ENCODE measurements around the gene MB21D2.

Gene MB21D2

DNA sequence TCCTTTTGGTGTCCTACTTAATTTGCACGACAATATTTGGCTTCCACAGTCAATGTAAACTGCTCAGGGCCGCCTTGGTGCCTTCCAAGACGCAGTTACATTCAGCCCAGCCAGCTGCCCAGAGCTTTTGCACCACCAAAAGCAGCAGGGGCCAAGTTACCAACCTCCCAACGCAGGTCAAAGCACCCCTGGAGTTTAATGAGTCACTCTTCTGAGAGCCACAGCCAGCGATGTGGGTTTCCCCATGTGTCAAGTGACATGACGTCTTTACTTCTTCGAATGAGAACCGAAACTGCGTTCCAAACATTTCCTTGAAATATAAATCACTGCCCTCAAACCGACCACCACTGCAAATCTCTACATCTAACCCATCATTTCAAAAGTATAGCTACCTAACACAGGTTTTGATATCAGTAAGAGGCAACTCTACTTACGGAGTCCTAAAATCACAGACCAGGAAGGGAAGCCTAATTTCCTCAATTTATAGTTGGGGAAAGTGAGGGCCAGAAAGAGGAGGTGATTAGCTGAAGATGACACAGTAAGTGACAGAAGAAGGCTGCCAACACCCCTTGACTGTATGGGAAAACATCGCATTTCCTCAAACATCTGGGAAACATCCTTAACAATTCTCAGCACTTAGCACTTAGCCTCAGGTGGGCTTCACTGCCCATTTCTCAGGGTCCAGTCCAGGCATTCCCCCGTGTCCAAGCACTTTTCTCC, 24.5 kb downstream of the MB21D2 start:
- Histone ChIP-seq H3K4me3 (ENCODE audit: low read length, poor library complexity, severe bottlenecking) (no peak overlapping the region), H3K4me1 (ENCODE audit: insufficient read depth, low read length, poor library complexity, severe bottlenecking) (peaks cover 4% of the 10 kb centered on the region), H2AFZ (ENCODE audit: low read length) (no peak overlapping the region), H3K9me2 (replicated peaks; ENCODE audit: low read depth, low read length) (no peaks in the 10 kb centered on the region), H3K79me2 (ENCODE audit: insufficient read depth, low read length) (peaks cover 17% of the 10 kb centered on the region; the same call in 1 of the 2 replicates), H3K27me3 (ENCODE audit: insufficient read depth, low read length, poor library complexity, severe bottlenecking) (no peaks in the 10 kb centered on the region), H3K9ac (ENCODE audit: low read depth, low read length, poor library complexity, severe bottlenecking) (no peak overlapping the region), H3K36me3 (ENCODE audit: insufficient read depth, low read length) (no peaks in the 10 kb centered on the region), H3F3A (ENCODE audit: low read depth) (peaks cover 2% of the 10 kb centered on the region; the same call in 1 of the 2 replicates), H3K4me2 (ENCODE audit: low read depth, low read length, poor library complexity, severe bottlenecking) (no peak overlapping the region), H3K9me3 (ENCODE audit: insufficient read depth, low read depth, low read length) (no peaks in the 10 kb centered on the region), H4K20me1 (ENCODE audit: insufficient read depth, low read length, poor library complexity, severe bottlenecking) (no peaks in the 10 kb centered on the region)
- TF ChIP-seq, protein P1, sequence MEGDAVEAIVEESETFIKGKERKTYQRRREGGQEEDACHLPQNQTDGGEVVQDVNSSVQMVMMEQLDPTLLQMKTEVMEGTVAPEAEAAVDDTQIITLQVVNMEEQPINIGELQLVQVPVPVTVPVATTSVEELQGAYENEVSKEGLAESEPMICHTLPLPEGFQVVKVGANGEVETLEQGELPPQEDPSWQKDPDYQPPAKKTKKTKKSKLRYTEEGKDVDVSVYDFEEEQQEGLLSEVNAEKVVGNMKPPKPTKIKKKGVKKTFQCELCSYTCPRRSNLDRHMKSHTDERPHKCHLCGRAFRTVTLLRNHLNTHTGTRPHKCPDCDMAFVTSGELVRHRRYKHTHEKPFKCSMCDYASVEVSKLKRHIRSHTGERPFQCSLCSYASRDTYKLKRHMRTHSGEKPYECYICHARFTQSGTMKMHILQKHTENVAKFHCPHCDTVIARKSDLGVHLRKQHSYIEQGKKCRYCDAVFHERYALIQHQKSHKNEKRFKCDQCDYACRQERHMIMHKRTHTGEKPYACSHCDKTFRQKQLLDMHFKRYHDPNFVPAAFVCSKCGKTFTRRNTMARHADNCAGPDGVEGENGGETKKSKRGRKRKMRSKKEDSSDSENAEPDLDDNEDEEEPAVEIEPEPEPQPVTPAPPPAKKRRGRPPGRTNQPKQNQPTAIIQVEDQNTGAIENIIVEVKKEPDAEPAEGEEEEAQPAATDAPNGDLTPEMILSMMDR (conservative IDR thresholded peaks at IDR 0.05; ENCODE audit: low read length), result no peak
- TF ChIP-seq EZH2phosphoT487 (IDR thresholded peaks at IDR 0.05; ENCODE audit: borderline replicate concordance), result no peak

GRCh38 chr3:192890347-192891335, 27.0 kb downstream of the MB21D2 start:
- Histone ChIP-seq H3K36me3 (ENCODE audit: insufficient read depth, low read length) (no peaks in the 10 kb centered on the region), H3K9me3 (ENCODE audit: insufficient read depth, low read depth, low read length) (no peaks in the 10 kb centered on the region), H3K4me1 (ENCODE audit: insufficient read depth, low read length, poor library complexity, severe bottlenecking) (peaks cover 2% of the 10 kb centered on the region), H3K4me2 (ENCODE audit: low read depth, low read length, poor library complexity, severe bottlenecking) (no peak overlapping the region), H3K9me2 (replicated peaks; ENCODE audit: low read depth, low read length) (no peaks in the 10 kb centered on the region), H3K79me2 (ENCODE audit: insufficient read depth, low read length) (peaks cover 3% of the 10 kb centered on the region; the same call in 1 of the 2 replicates), H2AFZ (ENCODE audit: low read length) (no peak overlapping the region), H3K27me3 (ENCODE audit: insufficient read depth, low read length, poor library complexity, severe bottlenecking) (no peaks in the 10 kb centered on the region), H3K9ac (ENCODE audit: low read depth, low read length, poor library complexity, severe bottlenecking) (no peak overlapping the region), H3K4me3 (ENCODE audit: low read length, poor library complexity, severe bottlenecking) (no peak overlapping the region), H4K20me1 (ENCODE audit: insufficient read depth, low read length, poor library complexity, severe bottlenecking) (no peaks in the 10 kb centered on the region), H3F3A (ENCODE audit: low read depth) (no peaks in the 10 kb centered on the region)
- TF ChIP-seq, protein P1 (conservative IDR thresholded peaks at IDR 0.05; ENCODE audit: low read length), result no peak
- no peak for TF ChIP-seq EZH2phosphoT487 (IDR thresholded peaks at IDR 0.05; ENCODE audit: borderline replicate concordance)

- Histone ChIP-seq H4K20me1 (ENCODE audit: insufficient read depth, low read length, poor library complexity, severe bottlenecking) (no peaks in the 10 kb centered on the region), H3K27me3 (ENCODE audit: insufficient read depth, low read length, poor library complexity, severe bottlenecking) (no peaks in the 10 kb centered on the region), H3K4me3 (ENCODE audit: low read length, poor library complexity, severe bottlenecking) (no peak overlapping the region), H3K9ac (ENCODE audit: low read depth, low read length, poor library complexity, severe bottlenecking) (no peak overlapping the region), H3K4me1 (ENCODE audit: insufficient read depth, low read length, poor library complexity, severe bottlenecking) (peaks cover 2% of the 10 kb centered on the region), H3F3A (ENCODE audit: low read depth) (no peaks in the 10 kb centered on the region), H3K36me3 (ENCODE audit: insufficient read depth, low read length) (no peaks in the 10 kb centered on the region), H3K9me3 (ENCODE audit: insufficient read depth, low read depth, low read length) (no peaks in the 10 kb centered on the region), H2AFZ (ENCODE audit: low read length) (no peak overlapping the region), H3K4me2 (ENCODE audit: low read depth, low read length, poor library complexity, severe bottlenecking) (no peak overlapping the region), H3K9me2 (replicated peaks; ENCODE audit: low read depth, low read length) (no peaks in the 10 kb centered on the region), H3K79me2 (ENCODE audit: insufficient read depth, low read length) (peaks cover 3% of the 10 kb centered on the region; the same call in 1 of the 2 replicates)
- TF ChIP-seq, protein P1 (conservative IDR thresholded peaks at IDR 0.05; ENCODE audit: low read length), result no peak
- TF ChIP-seq EZH2phosphoT487 (IDR thresholded peaks at IDR 0.05; ENCODE audit: borderline replicate concordance), result no peak
Measured at GRCh38 chr3:192889679-192890078, 28.0 kb downstream of the MB21D2 start.

Measured in Loucy (cell line).